Measurements from ENCODE around the gene AUP1. TPM values are rescaled to one million over a fixed set of nuclear protein-coding genes. Genes with fewer than 3 reads are reported as not detected.

Gene AUP1
- total and polyA plus RNA-seq, 2 experiments from 2014 or later = 98.7 to 105 TPM

DNA sequence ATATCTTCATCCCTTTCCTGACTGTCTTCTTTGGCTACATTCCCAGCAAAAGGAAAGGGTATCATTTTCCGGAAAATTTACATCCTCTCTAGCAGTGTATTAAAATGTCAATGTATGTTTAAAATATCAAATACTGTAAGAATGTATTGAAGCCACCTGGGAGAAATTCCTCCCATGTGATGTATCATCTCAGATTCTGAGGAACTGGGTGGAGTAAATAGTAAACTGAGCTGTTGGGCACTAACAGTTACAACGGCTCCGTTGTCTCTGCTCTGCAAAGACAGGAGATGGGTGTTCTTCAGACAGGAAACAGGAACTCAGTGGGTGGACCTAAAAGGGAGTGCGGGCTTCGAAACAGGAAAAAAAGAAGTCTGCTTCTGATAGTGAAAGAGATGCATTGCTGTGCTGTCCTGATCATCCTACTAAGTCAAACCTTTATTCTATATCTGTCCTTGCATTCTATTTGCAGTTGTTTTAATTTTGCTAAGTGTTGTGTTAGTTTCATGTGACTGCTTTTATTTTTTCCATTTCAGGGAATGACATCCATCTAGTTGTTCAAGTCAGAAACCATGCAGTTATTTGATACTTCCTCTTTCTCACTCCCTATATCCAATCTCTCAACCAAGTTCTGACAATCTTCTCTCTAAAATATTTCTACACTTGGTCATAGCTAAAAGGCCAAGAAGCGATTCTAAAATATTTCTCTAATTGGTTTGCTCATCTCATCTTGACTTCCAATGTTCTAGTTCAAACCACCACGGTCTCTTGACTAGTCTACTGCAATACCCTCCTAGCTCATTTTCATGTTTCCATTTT is 44.4 kb upstream of the AUP1 start:
- Histone ChIP-seq H3K79me2 (replicated peaks; ENCODE audit: insufficient read depth) (no peaks in the 10 kb centered on the region), H3K36me3 (ENCODE audit: insufficient read depth) (no peaks in the 10 kb centered on the region), H3K27me3 (ENCODE audit: insufficient read depth) (no peaks in the 10 kb centered on the region), H3K4me1 (ENCODE audit: insufficient read depth) (no peaks in the 10 kb centered on the region), H3K9me2 (ENCODE audit: insufficient read depth) (no peaks in the 10 kb centered on the region), H2AFZ (no peak overlapping the region), H3F3A (replicated peaks; ENCODE audit: low read depth) (no peaks in the 10 kb centered on the region), H3K27ac (ENCODE audit: low read depth) (no peak overlapping the region), H3K4me3 (no peak overlapping the region), H4K20me1 (replicated peaks; ENCODE audit: insufficient read depth) (no peaks in the 10 kb centered on the region), H3K4me2 (no peak overlapping the region)
- H3K36me3 Mint-ChIP-seq (ENCODE audit: low read depth) = no peaks in the 10 kb centered on the region
- no peak overlapping the region for H3K27ac Mint-ChIP-seq
- ATAC-seq (no peak), DNase-seq (ENCODE audit: low spot score) (no peak)
- H3K4me3 Mint-ChIP-seq = no peak overlapping the region
- TF ChIP-seq NANOG (IDR thresholded peaks at IDR 0.05; ENCODE audit: borderline replicate concordance) (no peak), ZNF114 (CRISPR knock-in tag; IDR thresholded peaks at IDR 0.05) (no peak), ZNF331 (CRISPR knock-in tag; IDR thresholded peaks at IDR 0.05; ENCODE audit: low read depth) (no peak), CREB1 (CRISPR knock-in tag; IDR thresholded peaks at IDR 0.05; ENCODE audit: low read depth) (no peak), EZH2phosphoT487 (IDR thresholded peaks at IDR 0.05; ENCODE audit: unreplicated experiment) (no peak), POLR2AphosphoS5 (IDR thresholded peaks at IDR 0.05; ENCODE audit: low read depth) (no peak), JUNB (IDR thresholded peaks at IDR 0.05; ENCODE audit: unreplicated experiment) (no peak), EZH2 (IDR thresholded peaks at IDR 0.05; ENCODE audit: low read depth, unreplicated experiment) (no peak), STAT1 (IDR thresholded peaks at IDR 0.05; ENCODE audit: unreplicated experiment) (no peak)
- TF ChIP-seq, protein P1, sequence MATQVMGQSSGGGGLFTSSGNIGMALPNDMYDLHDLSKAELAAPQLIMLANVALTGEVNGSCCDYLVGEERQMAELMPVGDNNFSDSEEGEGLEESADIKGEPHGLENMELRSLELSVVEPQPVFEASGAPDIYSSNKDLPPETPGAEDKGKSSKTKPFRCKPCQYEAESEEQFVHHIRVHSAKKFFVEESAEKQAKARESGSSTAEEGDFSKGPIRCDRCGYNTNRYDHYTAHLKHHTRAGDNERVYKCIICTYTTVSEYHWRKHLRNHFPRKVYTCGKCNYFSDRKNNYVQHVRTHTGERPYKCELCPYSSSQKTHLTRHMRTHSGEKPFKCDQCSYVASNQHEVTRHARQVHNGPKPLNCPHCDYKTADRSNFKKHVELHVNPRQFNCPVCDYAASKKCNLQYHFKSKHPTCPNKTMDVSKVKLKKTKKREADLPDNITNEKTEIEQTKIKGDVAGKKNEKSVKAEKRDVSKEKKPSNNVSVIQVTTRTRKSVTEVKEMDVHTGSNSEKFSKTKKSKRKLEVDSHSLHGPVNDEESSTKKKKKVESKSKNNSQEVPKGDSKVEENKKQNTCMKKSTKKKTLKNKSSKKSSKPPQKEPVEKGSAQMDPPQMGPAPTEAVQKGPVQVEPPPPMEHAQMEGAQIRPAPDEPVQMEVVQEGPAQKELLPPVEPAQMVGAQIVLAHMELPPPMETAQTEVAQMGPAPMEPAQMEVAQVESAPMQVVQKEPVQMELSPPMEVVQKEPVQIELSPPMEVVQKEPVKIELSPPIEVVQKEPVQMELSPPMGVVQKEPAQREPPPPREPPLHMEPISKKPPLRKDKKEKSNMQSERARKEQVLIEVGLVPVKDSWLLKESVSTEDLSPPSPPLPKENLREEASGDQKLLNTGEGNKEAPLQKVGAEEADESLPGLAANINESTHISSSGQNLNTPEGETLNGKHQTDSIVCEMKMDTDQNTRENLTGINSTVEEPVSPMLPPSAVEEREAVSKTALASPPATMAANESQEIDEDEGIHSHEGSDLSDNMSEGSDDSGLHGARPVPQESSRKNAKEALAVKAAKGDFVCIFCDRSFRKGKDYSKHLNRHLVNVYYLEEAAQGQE (IDR thresholded peaks at IDR 0.05; ENCODE audit: unreplicated experiment) = no peak
- TF ChIP-seq, protein P2, sequence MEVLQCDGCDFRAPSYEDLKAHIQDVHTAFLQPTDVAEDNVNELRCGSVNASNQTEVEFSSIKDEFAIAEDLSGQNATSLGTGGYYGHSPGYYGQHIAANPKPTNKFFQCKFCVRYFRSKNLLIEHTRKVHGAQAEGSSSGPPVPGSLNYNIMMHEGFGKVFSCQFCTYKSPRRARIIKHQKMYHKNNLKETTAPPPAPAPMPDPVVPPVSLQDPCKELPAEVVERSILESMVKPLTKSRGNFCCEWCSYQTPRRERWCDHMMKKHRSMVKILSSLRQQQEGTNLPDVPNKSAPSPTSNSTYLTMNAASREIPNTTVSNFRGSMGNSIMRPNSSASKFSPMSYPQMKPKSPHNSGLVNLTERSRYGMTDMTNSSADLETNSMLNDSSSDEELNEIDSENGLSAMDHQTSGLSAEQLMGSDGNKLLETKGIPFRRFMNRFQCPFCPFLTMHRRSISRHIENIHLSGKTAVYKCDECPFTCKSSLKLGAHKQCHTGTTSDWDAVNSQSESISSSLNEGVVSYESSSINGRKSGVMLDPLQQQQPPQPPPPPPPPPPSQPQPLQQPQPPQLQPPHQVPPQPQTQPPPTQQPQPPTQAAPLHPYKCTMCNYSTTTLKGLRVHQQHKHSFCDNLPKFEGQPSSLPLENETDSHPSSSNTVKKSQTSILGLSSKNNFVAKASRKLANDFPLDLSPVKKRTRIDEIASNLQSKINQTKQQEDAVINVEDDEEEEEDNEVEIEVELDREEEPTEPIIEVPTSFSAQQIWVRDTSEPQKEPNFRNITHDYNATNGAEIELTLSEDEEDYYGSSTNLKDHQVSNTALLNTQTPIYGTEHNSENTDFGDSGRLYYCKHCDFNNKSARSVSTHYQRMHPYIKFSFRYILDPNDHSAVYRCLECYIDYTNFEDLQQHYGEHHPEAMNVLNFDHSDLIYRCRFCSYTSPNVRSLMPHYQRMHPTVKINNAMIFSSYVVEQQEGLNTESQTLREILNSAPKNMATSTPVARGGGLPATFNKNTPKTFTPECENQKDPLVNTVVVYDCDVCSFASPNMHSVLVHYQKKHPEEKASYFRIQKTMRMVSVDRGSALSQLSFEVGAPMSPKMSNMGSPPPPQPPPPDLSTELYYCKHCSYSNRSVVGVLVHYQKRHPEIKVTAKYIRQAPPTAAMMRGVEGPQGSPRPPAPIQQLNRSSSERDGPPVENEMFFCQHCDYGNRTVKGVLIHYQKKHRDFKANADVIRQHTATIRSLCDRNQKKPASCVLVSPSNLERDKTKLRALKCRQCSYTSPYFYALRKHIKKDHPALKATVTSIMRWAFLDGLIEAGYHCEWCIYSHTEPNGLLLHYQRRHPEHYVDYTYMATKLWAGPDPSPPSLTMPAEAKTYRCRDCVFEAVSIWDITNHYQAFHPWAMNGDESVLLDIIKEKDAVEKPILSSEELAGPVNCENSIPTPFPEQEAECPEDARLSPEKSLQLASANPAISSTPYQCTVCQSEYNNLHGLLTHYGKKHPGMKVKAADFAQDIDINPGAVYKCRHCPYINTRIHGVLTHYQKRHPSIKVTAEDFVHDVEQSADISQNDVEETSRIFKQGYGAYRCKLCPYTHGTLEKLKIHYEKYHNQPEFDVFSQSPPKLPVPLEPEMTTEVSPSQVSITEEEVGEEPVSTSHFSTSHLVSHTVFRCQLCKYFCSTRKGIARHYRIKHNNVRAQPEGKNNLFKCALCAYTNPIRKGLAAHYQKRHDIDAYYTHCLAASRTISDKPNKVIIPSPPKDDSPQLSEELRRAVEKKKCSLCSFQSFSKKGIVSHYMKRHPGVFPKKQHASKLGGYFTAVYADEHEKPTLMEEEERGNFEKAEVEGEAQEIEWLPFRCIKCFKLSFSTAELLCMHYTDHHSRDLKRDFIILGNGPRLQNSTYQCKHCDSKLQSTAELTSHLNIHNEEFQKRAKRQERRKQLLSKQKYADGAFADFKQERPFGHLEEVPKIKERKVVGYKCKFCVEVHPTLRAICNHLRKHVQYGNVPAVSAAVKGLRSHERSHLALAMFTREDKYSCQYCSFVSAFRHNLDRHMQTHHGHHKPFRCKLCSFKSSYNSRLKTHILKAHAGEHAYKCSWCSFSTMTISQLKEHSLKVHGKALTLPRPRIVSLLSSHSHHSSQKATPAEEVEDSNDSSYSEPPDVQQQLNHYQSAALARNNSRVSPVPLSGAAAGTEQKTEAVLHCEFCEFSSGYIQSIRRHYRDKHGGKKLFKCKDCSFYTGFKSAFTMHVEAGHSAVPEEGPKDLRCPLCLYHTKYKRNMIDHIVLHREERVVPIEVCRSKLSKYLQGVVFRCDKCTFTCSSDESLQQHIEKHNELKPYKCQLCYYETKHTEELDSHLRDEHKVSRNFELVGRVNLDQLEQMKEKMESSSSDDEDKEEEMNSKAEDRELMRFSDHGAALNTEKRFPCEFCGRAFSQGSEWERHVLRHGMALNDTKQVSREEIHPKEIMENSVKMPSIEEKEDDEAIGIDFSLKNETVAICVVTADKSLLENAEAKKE (CRISPR knock-in tag; IDR thresholded peaks at IDR 0.05) = no peak
- TF ChIP-seq, protein P3, sequence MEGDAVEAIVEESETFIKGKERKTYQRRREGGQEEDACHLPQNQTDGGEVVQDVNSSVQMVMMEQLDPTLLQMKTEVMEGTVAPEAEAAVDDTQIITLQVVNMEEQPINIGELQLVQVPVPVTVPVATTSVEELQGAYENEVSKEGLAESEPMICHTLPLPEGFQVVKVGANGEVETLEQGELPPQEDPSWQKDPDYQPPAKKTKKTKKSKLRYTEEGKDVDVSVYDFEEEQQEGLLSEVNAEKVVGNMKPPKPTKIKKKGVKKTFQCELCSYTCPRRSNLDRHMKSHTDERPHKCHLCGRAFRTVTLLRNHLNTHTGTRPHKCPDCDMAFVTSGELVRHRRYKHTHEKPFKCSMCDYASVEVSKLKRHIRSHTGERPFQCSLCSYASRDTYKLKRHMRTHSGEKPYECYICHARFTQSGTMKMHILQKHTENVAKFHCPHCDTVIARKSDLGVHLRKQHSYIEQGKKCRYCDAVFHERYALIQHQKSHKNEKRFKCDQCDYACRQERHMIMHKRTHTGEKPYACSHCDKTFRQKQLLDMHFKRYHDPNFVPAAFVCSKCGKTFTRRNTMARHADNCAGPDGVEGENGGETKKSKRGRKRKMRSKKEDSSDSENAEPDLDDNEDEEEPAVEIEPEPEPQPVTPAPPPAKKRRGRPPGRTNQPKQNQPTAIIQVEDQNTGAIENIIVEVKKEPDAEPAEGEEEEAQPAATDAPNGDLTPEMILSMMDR (conservative IDR thresholded peaks at IDR 0.05; ENCODE audit: low read depth in 2 of 2) = no peak
- TF ChIP-seq, protein P4, sequence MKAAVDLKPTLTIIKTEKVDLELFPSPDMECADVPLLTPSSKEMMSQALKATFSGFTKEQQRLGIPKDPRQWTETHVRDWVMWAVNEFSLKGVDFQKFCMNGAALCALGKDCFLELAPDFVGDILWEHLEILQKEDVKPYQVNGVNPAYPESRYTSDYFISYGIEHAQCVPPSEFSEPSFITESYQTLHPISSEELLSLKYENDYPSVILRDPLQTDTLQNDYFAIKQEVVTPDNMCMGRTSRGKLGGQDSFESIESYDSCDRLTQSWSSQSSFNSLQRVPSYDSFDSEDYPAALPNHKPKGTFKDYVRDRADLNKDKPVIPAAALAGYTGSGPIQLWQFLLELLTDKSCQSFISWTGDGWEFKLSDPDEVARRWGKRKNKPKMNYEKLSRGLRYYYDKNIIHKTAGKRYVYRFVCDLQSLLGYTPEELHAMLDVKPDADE (IDR thresholded peaks at IDR 0.05) = no peak
- H3K9me3 Mint-ChIP-seq = no peaks in the 10 kb centered on the region
- H3K4me1 Mint-ChIP-seq = peaks cover 7% of the 10 kb centered on the region
- H3K27me3 Mint-ChIP-seq (ENCODE audit: insufficient read depth, low read depth, poor library complexity) = no peaks in the 10 kb centered on the region
